ENCODE data around the gene BCAP31.
"Not testable (repeated sequence)": the region's sequence is repeated elsewhere in the genome, so short reads cannot be mapped to it uniquely, and the experiment has no call there.

Gene BCAP31

GRCh38 chrX:153736071-153736820, 12.1 kb upstream of the BCAP31 start:
- no peak for DNase-seq

DNA sequence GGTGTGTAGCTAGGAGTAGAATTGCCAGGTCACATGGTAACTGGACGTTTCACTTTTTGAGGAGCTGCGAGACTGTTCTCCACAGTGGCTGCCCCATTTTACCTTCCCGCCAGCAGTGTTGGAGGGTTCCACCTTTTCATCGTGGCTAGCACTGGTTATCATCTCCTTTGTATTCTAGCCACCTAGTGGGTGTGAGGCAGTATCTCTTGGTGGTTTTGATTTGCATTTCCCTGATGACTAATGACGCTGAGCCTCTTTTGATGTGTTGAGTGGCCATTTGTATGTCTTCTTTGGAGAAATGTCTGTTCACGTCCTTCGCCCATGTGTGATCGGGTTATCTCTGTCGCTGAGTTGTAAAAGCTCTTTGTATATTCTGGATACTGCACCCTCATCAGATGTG, 11.1 kb upstream of the BCAP31 start:
- no peak for DNase-seq

DNA sequence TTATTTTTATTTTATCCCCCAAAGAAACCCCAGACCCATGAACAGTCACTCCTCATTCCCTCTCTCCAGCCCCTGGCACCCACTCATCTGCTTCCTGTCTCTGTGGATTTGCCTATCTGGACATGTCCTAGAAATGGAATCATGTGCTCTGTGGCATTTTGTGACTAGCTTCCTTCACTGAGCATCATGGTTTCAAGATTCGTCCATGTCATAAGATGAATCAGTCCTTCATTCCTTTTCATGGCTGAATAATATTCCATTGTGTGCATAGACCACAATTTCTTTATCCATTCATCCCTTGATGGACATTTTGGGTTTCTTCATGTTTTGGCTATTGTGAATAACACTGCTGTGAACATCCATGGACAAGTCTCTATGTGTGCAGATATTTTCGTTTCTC, 10.7 kb upstream of the BCAP31 start:
- DNase-seq: no peak

DNA sequence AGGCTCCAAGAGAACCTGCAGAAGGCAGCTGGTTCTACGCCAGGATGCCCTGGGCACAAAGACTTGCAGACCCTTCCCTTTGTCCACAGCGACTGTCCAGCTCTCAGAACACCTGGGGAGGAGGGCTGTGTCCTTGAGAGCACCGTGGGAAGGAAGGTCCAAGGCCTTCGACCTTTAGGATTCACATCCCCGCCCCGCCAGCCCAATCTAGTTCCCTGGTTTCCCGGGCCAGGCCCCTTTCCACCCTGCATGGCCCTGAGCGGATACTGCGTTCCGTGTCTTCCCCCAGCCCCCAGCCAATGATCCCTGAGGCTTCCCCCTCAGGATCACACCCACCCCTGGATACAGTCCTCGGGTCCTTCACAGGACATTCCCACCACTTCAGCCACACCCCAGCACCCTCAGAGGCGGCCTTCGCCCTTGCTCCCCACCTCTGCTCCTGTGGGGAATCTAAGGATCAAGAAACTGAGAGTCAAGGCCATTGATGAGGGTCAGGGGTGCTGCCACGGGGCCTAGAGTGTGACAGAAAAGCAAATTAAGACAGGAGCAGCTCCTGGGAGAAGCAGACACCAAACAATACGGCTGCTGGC, 9.6 kb upstream of the BCAP31 start:
- DNase-seq: no peak

- DNase-seq: no peak
These were observed 8.2 kb upstream of the BCAP31 start for GRCh38 chrX:153732401-153732800.

DNA sequence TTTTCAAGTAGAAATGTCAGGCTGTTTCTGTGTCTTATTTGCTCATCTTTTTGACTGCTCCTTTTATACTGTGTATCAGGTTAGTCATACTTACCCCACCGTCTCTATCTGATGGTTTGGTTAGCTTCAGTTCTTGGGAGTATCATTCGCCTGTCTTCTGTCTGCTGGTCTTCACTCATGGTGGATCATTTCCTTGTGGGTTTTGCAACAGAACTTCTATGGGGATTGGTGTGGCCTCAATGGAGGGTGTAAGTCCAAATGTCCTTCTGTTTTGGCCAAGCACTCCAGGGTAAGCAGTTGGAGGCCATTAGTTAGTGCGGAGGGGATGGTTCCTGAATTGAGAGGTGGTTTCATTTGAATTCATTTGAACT, 7.6 kb upstream of the BCAP31 start:
- no peak for DNase-seq

DNA sequence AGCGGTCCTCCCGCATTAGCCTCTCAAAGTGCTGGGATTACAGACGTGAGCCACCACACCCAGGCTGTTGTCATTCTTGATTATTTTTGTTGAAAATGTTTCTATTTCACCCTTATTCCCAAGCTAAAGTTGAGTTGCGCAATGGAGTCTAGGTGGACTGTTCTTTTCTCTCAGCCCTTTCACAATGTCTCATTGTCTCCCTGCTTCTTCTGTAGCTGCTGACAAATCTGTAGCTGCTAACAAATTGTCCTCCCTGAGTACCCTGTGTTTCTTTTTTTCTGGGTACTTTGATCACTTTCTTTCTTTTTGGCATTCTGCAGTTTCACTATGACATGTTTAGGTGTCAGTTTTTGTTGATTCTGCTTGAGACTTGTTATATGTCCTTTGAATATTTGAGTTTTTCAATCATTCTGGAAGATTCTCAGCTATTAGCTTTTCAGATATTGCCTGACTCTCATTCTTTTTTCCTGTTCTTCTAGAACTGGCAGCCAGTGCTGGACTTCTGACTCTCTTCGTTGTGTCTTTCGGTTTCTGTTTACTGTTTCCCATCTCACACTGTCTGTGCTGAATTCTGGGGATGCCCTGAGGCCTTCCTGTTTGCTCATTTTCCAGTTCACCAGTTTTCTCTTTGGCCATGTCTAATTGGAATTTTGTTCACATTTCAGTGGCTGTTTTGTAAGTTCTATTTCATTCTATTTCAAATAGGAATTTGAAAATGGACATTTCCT, 7.1 kb upstream of the BCAP31 start:
- no peak for DNase-seq

DNA sequence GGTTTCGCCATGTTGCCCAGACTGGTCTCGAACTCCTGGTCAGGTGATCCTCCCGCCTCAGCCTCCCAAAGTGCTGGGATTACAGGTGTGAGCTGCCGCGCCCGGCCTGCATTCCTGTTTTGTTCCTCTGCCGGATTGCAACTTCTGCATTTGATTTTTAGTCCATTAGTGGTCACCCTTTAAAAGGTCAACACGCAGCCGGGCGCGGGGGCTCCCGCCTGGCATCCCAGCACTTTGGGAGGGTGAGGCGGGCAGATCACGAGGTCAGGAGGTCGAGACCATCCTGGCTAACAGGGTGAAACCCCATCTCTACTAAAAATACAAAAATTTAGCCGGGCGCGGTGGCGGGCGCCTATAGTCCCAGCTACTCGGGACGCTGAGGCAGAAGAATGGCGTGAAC, 5.9 kb upstream of the BCAP31 start:
- not testable (repeated sequence) for DNase-seq

- DNase-seq: no peak
These were observed 4.9 kb upstream of the BCAP31 start for GRCh38 chrX:153728951-153729631.

DNA sequence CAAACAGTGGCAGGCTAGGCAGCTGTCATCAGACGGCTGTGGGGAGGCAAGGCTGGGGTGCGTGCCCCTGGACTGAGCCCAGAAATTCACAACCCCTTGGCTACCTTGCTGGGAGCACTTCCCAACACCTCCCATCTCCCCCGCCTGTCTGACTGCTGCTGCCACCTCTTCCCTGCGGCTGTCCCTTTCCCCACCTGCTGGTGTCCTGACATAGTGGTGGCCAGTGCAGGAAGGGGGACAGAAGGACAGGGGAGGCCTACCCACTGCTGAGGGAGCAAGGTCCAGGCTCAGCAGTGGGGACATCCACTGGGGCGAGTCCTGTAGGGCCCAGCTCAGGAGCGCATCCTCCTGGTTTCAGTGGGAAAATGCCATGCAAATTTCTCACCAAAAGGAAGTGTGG, 3.9 kb upstream of the BCAP31 start:
- no peak for DNase-seq

GRCh38 chrX:153727123-153727931, 3.1 kb upstream of the BCAP31 start:
- DNase-seq: peak in 53 of 56 donors; percentile 11 to 83 (median 61)

GRCh38 chrX:153726286-153727122, 2.3 kb upstream of the BCAP31 start:
- peak in 31 of 56 donors; percentile 16 to 83 (median 60) for DNase-seq

DNA sequence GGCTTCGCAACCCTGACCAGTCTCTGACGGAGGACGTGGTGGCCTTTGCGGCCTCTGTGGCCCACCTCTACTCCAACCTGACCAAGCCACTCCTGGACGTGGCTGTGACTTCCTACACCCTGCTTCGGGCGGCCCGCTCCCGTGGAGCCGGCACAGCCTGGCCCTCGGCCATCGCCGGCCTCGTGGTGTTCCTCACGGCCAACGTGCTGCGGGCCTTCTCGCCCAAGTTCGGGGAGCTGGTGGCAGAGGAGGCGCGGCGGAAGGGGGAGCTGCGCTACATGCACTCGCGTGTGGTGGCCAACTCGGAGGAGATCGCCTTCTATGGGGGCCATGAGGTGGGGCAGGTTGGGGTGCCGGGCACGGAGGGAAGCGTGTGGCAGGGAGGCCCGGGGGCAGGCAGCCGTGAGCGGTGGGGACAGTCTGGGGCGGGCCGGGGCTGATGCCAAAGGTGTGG, 1.7 kb upstream of the BCAP31 start:
- DNase-seq: peak in 1 of 56 donors; percentile 51

- DNase-seq: peak in 1 of 56 donors; percentile 2
These were observed 1.0 kb upstream of the BCAP31 start for GRCh38 chrX:153725039-153725831.

- DNase-seq: peak in 1 of 56 donors; percentile 8
These were observed 586 bp downstream of the BCAP31 start for GRCh38 chrX:153723351-153724251.

- no peak for DNase-seq
These were observed 1.4 kb downstream of the BCAP31 start for GRCh38 chrX:153722704-153723350.

DNA sequence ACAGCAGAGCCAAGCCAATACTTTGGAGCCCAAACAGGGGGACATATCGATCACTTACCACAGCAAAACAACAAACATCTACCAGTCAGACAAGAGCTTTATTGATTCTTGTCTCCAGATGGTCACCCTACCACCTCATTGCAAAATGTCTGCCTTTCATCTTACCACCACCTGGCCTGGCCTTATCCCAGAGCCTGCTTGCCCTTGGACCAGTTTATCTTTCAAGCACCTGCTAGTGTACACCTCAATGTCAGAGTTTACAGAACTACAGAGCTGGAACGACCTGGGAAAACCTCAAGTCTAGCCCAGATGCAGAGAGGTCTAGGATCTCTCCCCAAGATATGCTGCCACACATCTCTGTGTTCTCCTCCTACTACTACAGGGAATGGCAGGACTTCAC, 4.5 kb downstream of the BCAP31 start:
- no peak for DNase-seq

DNA sequence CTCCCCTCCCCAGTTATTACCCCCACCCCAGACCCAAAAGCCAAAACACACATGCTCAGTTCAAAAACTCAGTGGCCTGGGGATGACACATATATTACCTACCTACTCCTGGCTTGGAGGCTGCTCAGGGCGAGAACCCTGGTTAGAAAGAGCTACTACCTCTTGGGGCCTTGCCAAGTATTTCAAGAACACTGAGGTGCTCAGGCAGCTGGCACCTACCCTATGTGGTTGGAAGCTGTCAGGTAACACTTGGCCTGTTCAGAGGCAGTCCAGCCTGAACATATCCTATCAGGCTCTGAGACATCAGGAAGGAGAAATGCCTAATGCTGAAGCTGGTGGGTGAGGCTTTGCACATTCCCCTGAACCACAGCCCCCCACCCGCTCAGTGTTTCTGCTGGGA, 4.9 kb downstream of the BCAP31 start:
- no peak for DNase-seq

All from nucleus accumbens (tissue), 56 donors.